Medulla oblongata (tissue), 1 donor: ENCODE results near the gene DAAM1.

Experiments
- DNase-seq: peaks from one replicate; pipeline ENCODE4 v3.0.0-alpha.2; 2015; ENCODE audit errors: extremely low spot score

DAAM1 gene

GRCh38 chr14:59221568-59221967, 33.1 kb downstream of the DAAM1 start:
- DNase-seq: peak; percentile 37

- DNase-seq: no peak
These were observed 35.9 kb downstream of the DAAM1 start for GRCh38 chr14:59224341-59224740.

- no peak for DNase-seq
These were observed 36.8 kb downstream of the DAAM1 start for GRCh38 chr14:59225281-59225680.

- DNase-seq: no peak
These were observed 40.0 kb downstream of the DAAM1 start for GRCh38 chr14:59228421-59228820.

- DNase-seq: no peak
These were observed 41.4 kb downstream of the DAAM1 start for GRCh38 chr14:59229653-59230406.

DNA sequence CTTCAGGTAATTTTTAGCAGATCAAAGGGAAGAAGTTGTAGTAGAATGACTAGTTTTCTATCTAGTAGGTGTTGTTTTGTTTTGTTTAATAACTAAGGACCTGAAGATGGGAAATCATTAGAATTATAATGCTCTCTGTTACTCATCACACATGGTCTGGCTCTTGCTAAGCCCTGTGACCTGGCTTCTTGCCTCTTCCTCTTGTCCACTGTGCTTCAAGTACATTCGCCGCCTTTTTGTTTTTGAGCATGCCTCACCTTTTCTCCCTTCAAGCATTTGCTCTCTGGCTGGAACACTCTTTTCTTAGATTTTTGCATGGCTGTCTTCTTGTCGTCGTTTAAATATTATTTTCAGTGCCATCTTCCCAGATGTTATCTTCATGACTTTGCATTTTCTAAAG, 47.7 kb downstream of the DAAM1 start:
- no peak for DNase-seq

GRCh38 chr14:59238216-59238615, 49.7 kb downstream of the DAAM1 start:
- DNase-seq: no peak

- no peak for DNase-seq
These were observed 50.6 kb downstream of the DAAM1 start for GRCh38 chr14:59239022-59239421.

- no peak for DNase-seq
These were observed 51.9 kb downstream of the DAAM1 start for GRCh38 chr14:59240356-59240755.

- no peak for DNase-seq
These were observed 52.7 kb downstream of the DAAM1 start for GRCh38 chr14:59241121-59241520.

GRCh38 chr14:59243174-59243573, 54.7 kb downstream of the DAAM1 start:
- no peak for DNase-seq

- DNase-seq: no peak
These were observed 56.1 kb downstream of the DAAM1 start for GRCh38 chr14:59244581-59244980.

DNA sequence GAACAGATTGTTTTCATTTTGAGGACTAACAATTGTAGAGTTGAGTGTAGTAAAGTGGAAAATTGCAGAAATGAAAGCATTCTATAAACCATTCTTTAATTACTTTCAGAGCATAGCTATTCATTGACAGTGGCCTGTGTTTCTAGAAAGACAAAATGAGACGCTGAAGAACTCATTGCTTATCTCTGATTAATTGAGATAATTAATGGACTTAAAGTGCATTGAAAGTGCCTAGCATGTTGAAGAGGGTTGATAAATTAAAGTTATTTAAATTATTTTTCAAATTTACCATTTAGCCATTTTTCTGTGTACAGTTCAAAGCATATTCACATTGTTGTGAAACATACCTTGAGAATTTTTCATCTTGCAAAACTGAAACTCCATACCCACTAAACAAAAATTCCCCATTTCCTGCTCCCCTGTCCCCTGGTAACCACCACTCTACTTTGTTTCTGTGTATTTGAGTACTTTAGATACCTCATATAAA, 57.4 kb downstream of the DAAM1 start:
- no peak for DNase-seq

GRCh38 chr14:59246566-59246965, 58.1 kb downstream of the DAAM1 start:
- no peak for DNase-seq

- DNase-seq: no peak
These were observed 59.5 kb downstream of the DAAM1 start for GRCh38 chr14:59247801-59248584.

- DNase-seq: no peak
These were observed 60.6 kb downstream of the DAAM1 start for GRCh38 chr14:59249029-59249428.

DNA sequence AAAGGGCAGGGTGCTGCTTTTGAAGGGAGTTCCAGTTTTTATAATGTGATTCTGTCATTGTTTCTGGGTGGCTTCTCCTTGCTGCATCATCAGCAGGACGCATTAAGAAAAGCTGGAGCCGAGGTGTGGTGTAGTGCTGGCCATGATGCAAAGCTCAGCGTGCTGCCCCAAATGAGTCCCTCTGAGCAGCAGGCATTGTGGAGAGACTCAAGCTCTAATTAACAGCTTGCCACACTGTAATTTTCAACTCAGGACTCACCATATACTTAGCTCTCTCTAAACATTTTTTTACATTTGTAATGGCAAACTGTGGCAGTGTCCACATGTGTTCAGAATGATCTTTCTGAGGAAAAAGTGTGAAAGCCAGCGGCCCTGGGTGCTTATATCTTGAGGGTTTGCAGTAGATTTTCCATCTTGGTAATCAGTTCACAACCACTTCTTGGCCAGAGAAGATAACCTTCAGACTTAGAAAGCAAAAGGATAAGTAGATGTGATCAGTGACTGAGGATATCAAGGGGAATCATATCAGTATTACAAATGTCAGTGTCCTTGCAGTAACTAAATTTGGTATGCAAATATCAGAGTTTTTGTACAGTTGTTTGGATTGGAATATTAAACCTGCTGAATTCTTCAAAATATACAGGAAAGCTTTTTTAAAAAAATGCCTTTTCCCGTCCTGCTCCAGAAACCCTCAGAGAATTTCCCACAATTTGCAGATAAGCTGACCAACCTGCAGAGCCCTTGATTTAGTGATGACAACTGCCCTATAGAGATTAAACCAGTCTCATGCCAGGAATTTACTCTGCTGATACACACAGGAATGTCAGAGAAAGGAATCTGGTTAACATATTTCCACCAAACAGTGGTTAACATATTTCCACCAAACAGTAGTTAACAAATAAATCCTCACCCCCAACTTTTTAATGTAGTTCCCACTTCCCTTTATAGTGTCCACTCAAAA, 63.6 kb downstream of the DAAM1 start:
- no peak for DNase-seq

DNA sequence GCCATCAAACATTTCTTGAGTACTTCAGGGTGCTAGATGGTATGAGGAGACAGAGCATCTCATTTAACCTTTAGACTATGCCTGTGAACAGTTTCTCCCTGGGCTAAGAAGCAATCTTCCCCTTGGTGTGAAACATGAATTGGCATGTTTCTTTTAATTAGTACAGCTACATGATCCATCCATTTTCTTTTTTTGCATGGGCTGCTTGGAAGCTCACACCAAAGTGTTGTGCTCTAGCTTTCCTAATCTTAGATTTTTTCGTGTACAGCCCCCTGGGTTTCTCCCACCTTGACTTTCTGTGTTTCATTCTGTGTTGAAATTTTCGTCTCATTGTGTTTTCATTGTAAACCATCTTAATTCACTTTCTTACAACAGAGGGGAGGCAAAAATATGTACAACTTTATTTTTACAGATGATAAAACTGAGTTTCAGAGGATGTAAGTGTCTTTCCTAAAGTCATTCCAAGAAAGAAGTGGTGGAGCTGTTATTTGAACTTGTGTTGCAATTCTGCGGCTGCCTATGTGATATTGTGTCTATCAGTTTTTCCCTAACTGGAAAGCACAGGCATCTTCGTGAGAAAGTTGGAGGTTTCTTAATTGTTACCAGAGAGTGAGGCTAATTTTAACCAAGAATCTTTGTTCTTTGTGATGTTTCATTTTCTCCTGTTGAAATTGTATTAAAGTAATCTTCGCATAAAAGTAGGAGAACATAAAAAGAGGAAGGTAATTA, 64.5 kb downstream of the DAAM1 start:
- no peak for DNase-seq

DNA sequence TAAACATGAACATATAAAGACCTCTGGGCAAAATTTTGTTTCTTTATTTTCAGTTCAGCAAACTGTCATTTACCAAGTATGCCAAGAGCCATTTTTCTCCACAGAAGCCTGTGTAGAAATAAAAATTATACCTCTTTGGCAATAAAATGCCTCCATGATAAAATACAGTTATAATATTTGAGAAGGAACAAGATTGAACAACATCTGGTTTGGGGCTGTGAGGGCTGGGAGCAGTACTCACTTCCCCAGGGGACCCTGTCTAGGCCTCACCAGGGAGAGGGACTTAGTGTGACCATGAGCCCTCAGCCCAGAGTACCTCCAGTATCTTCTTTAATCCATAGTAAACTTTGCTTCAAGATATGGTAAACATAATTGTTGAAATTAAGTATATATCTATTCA, 65.1 kb downstream of the DAAM1 start:
- DNase-seq: no peak

DNA sequence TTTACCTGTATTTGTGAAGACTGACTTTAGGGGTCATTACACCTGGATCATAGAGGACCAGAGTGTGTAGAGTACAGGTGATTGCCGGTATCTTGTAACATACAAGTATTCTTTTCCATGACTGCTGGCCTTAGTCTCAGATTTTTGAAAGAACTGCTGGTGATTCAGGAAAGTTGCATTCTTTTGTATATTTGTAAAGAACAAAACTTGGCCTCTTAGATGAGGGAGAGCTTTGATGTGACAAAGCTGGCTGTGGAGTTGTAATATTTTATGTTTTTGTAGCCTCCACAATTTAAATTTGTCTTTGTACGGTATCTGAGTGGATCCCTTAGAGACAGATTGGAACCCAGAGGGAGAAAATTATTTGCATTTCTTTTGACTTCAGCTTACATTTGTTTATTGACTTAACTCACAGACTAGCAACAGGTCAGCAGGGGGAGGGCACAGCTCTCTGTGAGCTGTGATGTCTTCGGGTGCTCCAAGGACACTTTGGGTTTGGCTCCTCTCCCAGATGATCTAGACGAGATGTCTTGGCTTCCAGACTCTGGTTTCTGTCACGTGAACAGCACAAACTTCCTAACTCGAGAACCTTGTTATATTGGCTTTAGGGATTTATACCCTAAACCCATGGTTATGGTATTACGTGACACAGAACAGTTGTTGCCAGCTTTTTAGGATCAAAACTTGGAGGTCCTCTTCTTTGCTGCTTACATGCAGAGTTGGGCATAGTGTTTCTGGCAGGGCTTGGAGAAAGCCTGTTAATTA, 65.9 kb downstream of the DAAM1 start:
- peak; percentile 81 for DNase-seq
